Neural cell (in vitro differentiated cells): Measurements from ENCODE around the gene KMT2E. TPM values are rescaled to one million over a fixed set of nuclear protein-coding genes. Genes with fewer than 3 reads are reported as not detected.

Experiments used
- H2AFZ ChIP-seq: fragments of 200-600, 300-800 bp; sonication (generic), shearing (Covaris generic); 2 replicates; pipeline ENCODE4 v1.6.0; 2014; ENCODE audit warnings: low read depth, mild to moderate bottlenecking, antibody characterized with exemption, low read length, moderate library complexity
- H3F3A ChIP-seq: fragments of 200-600 bp; shearing (Covaris generic); 2 replicates; pipeline ENCODE4 v1.6.1; 2016; ENCODE audit warnings: mild to moderate bottlenecking, moderate library complexity, mixed read lengths, antibody characterized with exemption, low read length; ENCODE audit not compliant: insufficient read depth, poor library complexity, severe bottlenecking
- H3K27ac ChIP-seq: fragments of 200-600, 300-800 bp; sonication (generic), shearing (Covaris generic); 2 replicates; pipeline ENCODE4 v1.5.1; 2014; ENCODE audit warnings: mild to moderate bottlenecking, low read length, moderate library complexity
- H3K27me3 ChIP-seq: fragments of 300-800, 200-600 bp; sonication (generic), shearing (Covaris generic); 2 replicates; pipeline ENCODE4 v1.6.0; 2014; ENCODE audit warnings: mild to moderate bottlenecking, low read depth, low read length, moderate library complexity; ENCODE audit not compliant: insufficient read depth
- H3K36me3 ChIP-seq: fragments of 300-800, 200-600 bp; sonication (generic), shearing (Covaris generic); 2 replicates; pipeline ENCODE4 v1.5.1; 2014; ENCODE audit warnings: mild to moderate bottlenecking, antibody characterized with exemption, low read length, moderate library complexity; ENCODE audit not compliant: insufficient read depth
- H3K4me2 ChIP-seq: fragments of 300-800, 200-600 bp; sonication (generic), shearing (Covaris generic); 2 replicates; pipeline ENCODE4 v1.6.0; 2014; ENCODE audit warnings: mild to moderate bottlenecking, low read length
- H3K4me3 ChIP-seq: fragments of 300-800, 200-600 bp; sonication (generic), shearing (Covaris generic); 2 replicates; pipeline ENCODE4 v1.5.1; 2014; ENCODE audit warnings: mild to moderate bottlenecking, low read length, moderate library complexity
- H3K79me2 ChIP-seq: fragments of 200-600 bp; shearing (Covaris generic); replicated peaks from 2 replicates; pipeline ENCODE4 v1.6.0; 2014; ENCODE audit warnings: mild to moderate bottlenecking, low read length, moderate library complexity; ENCODE audit not compliant: insufficient read depth
- H3K9ac ChIP-seq: fragments of 300-800, 200-600 bp; sonication (generic), shearing (Covaris generic); 2 replicates; pipeline ENCODE4 v1.6.1; 2016; ENCODE audit warnings: mild to moderate bottlenecking, low read length, mixed read lengths
- H3K9me2 ChIP-seq: fragments of 200-600 bp; shearing (Covaris generic); 2 replicates; pipeline ENCODE4 v1.6.1; 2016; ENCODE audit warnings: mild to moderate bottlenecking, low read length, mixed read lengths; ENCODE audit not compliant: insufficient read depth
- H3K9me3 ChIP-seq: fragments of 200-600, 300-800 bp; sonication (generic), shearing (Covaris generic); 2 replicates; pipeline ENCODE4 v1.6.1; 2016; ENCODE audit warnings: mild to moderate bottlenecking, mixed run types, low read length, moderate library complexity, mixed read lengths
- H4K20me1 ChIP-seq: fragments of 200-600 bp; shearing (Covaris generic); 2 replicates; pipeline ENCODE4 v1.6.1; 2016; ENCODE audit warnings: mild to moderate bottlenecking, mixed run types; ENCODE audit not compliant: insufficient read depth
- CTCF ChIP-seq: fragments of 450-650 bp; IDR thresholded peaks from 2 replicates; pipeline ENCODE4 v1.5.1; 2014; ENCODE audit warnings: antibody characterized with exemption, mild to moderate bottlenecking, moderate library complexity; ENCODE audit not compliant: poor library complexity, severe bottlenecking
- EP300 ChIP-seq: fragments of 450-650 bp; conservative IDR thresholded peaks from 2 replicates; pipeline ENCODE4 v1.6.1; 2014; ENCODE audit warnings: antibody characterized with exemption, mild to moderate bottlenecking, moderate library complexity; ENCODE audit not compliant: poor library complexity, severe bottlenecking
- EZH2 ChIP-seq: fragments of 200-600, 300-800 bp; shearing (Covaris generic), sonication (generic); IDR thresholded peaks from 2 replicates; pipeline ENCODE4 v1.6.1; 2014; ENCODE audit warnings: antibody characterized with exemption, low read length, borderline replicate concordance, mild to moderate bottlenecking; ENCODE audit not compliant: insufficient read depth, poor library complexity, severe bottlenecking
- MXI1 ChIP-seq: fragments of 450-650 bp; conservative IDR thresholded peaks from 2 replicates; pipeline ENCODE4 v1.6.1; 2014; ENCODE audit warnings: antibody characterized with exemption, mild to moderate bottlenecking; ENCODE audit not compliant: poor library complexity, severe bottlenecking
- POLR2AphosphoS5 ChIP-seq: IDR thresholded peaks from 2 replicates; pipeline ENCODE4 v1.6.1; 2012
- RAD21 ChIP-seq: fragments of 450-650 bp; conservative IDR thresholded peaks from 2 replicates; pipeline ENCODE4 v1.6.1; 2014; ENCODE audit warnings: antibody characterized with exemption, mild to moderate bottlenecking, moderate library complexity
- REST ChIP-seq: IDR thresholded peaks from 2 replicates; pipeline ENCODE4 v1.6.1; 2012; ENCODE audit warnings: borderline replicate concordance
- SMC3 ChIP-seq: fragments of 450-650 bp; conservative IDR thresholded peaks from 2 replicates; pipeline ENCODE4 v1.6.1; 2014; ENCODE audit warnings: antibody characterized with exemption, mild to moderate bottlenecking, moderate library complexity; ENCODE audit not compliant: poor library complexity
- TAF1 ChIP-seq: IDR thresholded peaks from 2 replicates; pipeline ENCODE4 v1.6.1; 2012; ENCODE audit warnings: low read depth
- polyA plus RNA-seq: library from polyadenylated mRNA; depleted of rRNA; stranded (reverse); fragments of >200 nt; gene quantifications from 2 replicates; pipeline ENCODE4 v1.2.3, GENCODE V29; 2014

The KMT2E gene
- polyA plus RNA-seq, 1 donor from 2014 or later = 78.4 TPM

- Histone ChIP-seq H3K79me2 (peaks cover 3% of the 10 kb centered on the region), H3F3A (no peaks in the 10 kb centered on the region), H3K9me2 (no peaks in the 10 kb centered on the region), H3K9ac (no peak overlapping the region), H3K27me3 (no peaks in the 10 kb centered on the region), H3K4me2 (no peak overlapping the region), H3K27ac (no peak overlapping the region), H4K20me1 (no peaks in the 10 kb centered on the region), H3K36me3 (peaks cover 3% of the 10 kb centered on the region), H3K9me3 (no peaks in the 10 kb centered on the region), H3K4me3 (no peak overlapping the region), H2AFZ (no peak overlapping the region)
- TF ChIP-seq EP300 (no peak), RAD21 (no peak)
Observed at GRCh38 chr7:105097619-105098018, 83.6 kb downstream of the KMT2E start.

- H3K27me3 ChIP-seq = no peaks in the 10 kb centered on the region
- H3K9me3 ChIP-seq = no peaks in the 10 kb centered on the region
- H4K20me1 ChIP-seq = peaks cover 4% of the 10 kb centered on the region
- H3K4me3 ChIP-seq = no peak overlapping the region
- no peak overlapping the region for H3K4me2 ChIP-seq
- no peak for TF ChIP-seq EZH2
- no peak for TF ChIP-seq SMC3
- no peak for TF ChIP-seq CTCF
- TF ChIP-seq POLR2AphosphoS5 = no peak
- no peak for TF ChIP-seq RAD21
- no peak for TF ChIP-seq TAF1
- no peak for TF ChIP-seq MXI1
- no peak for TF ChIP-seq REST
- no peak for TF ChIP-seq EP300
- H3K27ac ChIP-seq = no peak overlapping the region
- H3K9ac ChIP-seq = no peak overlapping the region
- no peaks in the 10 kb centered on the region for H3K79me2 ChIP-seq
- H3F3A ChIP-seq = no peaks in the 10 kb centered on the region
- H3K36me3 ChIP-seq = peaks cover 4% of the 10 kb centered on the region
- no peak overlapping the region for H2AFZ ChIP-seq
- no peaks in the 10 kb centered on the region for H3K9me2 ChIP-seq
Observed at GRCh38 chr7:105098863-105099515, 85.0 kb downstream of the KMT2E start.
